HepG2 (cell line): ENCODE measurements around the gene ERF. TPM values are rescaled to one million over a fixed set of nuclear protein-coding genes. Genes with fewer than 3 reads are reported as not detected.
A peak's percentile ranks its signal among the peaks of the same experiment; 100 is the strongest.

Experiments used
- ATAC-seq: fragments of 200-7000 bp; cut with Tn5 transposase; 3 replicates; pipeline ENCODE4 v1.9.1; 2020; ENCODE audit warnings: mild to moderate bottlenecking, moderate library complexity
- BruUV-seq: library from RNA; stranded (reverse); fragments of 400-500 nt; replicated peaks from 2 replicates; lab custom pipeline; 2021; lab: Mats Ljungman, UMichigan
- CTCF ChIA-PET: fragments of 300-600 bp; formaldehyde crosslinking; extraction: SDS; loops from one replicate; lab custom pipeline; 2021; ENCODE audit warnings: low total read pairs, inconsistent platforms, low intra/inter-chr PET ratio; lab: Yijun Ruan, JAX
- POLR2A ChIA-PET: fragments of 350-600 bp; sonication (Branson Sonifier 250); formaldehyde crosslinking; loops from one replicate; lab custom pipeline; 2020; ENCODE audit warnings: antibody characterized with exemption, inconsistent platforms; lab: Yijun Ruan, JAX
- DNase-seq: peaks from one replicate; pipeline ENCODE4 v3.0.0-alpha.2; 2015; ENCODE audit warnings: low spot score
- FAIRE-seq: peaks from 3 replicates; lab custom pipeline; 2011; peaks lifted over from hg19 to GRCh38; lab: Jason Lieb, UNC
- H2AFZ ChIP-seq: one replicate; pipeline ENCODE4 v1.6.1; 2011; ENCODE audit warnings: low read length, inconsistent platforms
- H3K27ac ChIP-seq: fragments of 300-600 bp; 3 replicates; pipeline ENCODE4 v1.8.0; 2011; ENCODE audit warnings: mixed run types, mild to moderate bottlenecking, mixed read lengths, low read length, inconsistent platforms; ENCODE audit not compliant: insufficient read depth; ENCODE audit errors: extremely low read length
- H3K27me3 ChIP-seq, 2 experiments: fragments of 200-600 bp in 1 of 2; 2 replicates in 1 of 2; 3 replicates in 1 of 2; pipeline versions ENCODE4 v1.6.0 to v1.8.0; 2011; ENCODE audit warnings: low read length in 2 of 2, mild to moderate bottlenecking in 2 of 2, moderate library complexity in 2 of 2, inconsistent platforms in 1 of 2; ENCODE audit not compliant: insufficient read depth in 2 of 2, control insufficient read depth in 1 of 2
- H3K36me3 ChIP-seq, 2 experiments: fragments of 200-600 bp in 1 of 2; replicated peaks in 1 of 2; 2 replicates in 1 of 2; 3 replicates in 1 of 2; pipeline versions ENCODE4 v1.5.1 to v1.8.0; 2011; ENCODE audit warnings: low read length in 2 of 2, inconsistent platforms in 1 of 2; ENCODE audit not compliant: insufficient read depth in 2 of 2, control insufficient read depth in 1 of 2
- H3K4me1 ChIP-seq: 2 replicates; pipeline ENCODE4 v1.5.1; 2012; ENCODE audit warnings: low read length, inconsistent platforms; ENCODE audit not compliant: insufficient read depth
- H3K4me2 ChIP-seq: 2 replicates; pipeline ENCODE4 v1.6.0; 2011; ENCODE audit warnings: low read depth, low read length, inconsistent platforms
- H3K4me3 ChIP-seq, 3 experiments: fragments of 200-600 bp in 1 of 3; sonication (generic), shearing (Covaris generic) in 1 of 3; replicated peaks in 1 of 3; 2 replicates each; pipeline ENCODE4 v1.5.1; 2011 to 2016; ENCODE audit warnings: low read length in 3 of 3, inconsistent platforms in 2 of 3, low read depth in 2 of 3, mild to moderate bottlenecking in 2 of 3, control low read depth in 1 of 3, mixed read lengths in 1 of 3; ENCODE audit not compliant: insufficient read depth in 1 of 3
- H3K79me2 ChIP-seq: one replicate; pipeline ENCODE4 v1.6.1; 2011; ENCODE audit warnings: low read length, inconsistent platforms; ENCODE audit not compliant: insufficient read depth
- H3K9ac ChIP-seq: 2 replicates; pipeline ENCODE4 v1.6.0; 2011; ENCODE audit warnings: mild to moderate bottlenecking, low read depth, low read length, inconsistent platforms; ENCODE audit not compliant: insufficient read depth
- H3K9me3 ChIP-seq: 2 replicates; pipeline ENCODE4 v1.5.1; 2012; ENCODE audit warnings: mild to moderate bottlenecking, low read length
- H4K20me1 ChIP-seq: 2 replicates; pipeline ENCODE4 v1.6.0; 2011; ENCODE audit warnings: inconsistent platforms, mild to moderate bottlenecking, low read length, moderate library complexity; ENCODE audit not compliant: insufficient read depth
- DPF2 ChIP-seq: sonication (generic); formaldehyde crosslinking; IDR thresholded peaks from 2 replicates; pipeline ENCODE4 v1.4.0; 2020; ENCODE audit warnings: mild to moderate bottlenecking, low read depth, missing genetic modification reagents, borderline replicate concordance
- FUBP1 ChIP-seq: sonication (generic); formaldehyde crosslinking; IDR thresholded peaks from 2 replicates; pipeline ENCODE4 v1.5.1; 2020; ENCODE audit warnings: missing genetic modification reagents, mild to moderate bottlenecking, borderline replicate concordance
- GTF3A ChIP-seq: sonication (generic); formaldehyde crosslinking; conservative IDR thresholded peaks from 2 replicates; pipeline ENCODE4 v1.4.0; 2020; ENCODE audit warnings: mild to moderate bottlenecking, missing genetic modification reagents
- IRF2 ChIP-seq: IDR thresholded peaks from 2 replicates; pipeline ENCODE4 v1.6.1; 2018; ENCODE audit warnings: missing genetic modification reagents, missing compliant biosample characterization
- KLF9 ChIP-seq: IDR thresholded peaks from 2 replicates; pipeline ENCODE4 v1.6.1; 2016; ENCODE audit warnings: low read depth
- PPARG ChIP-seq: conservative IDR thresholded peaks from 2 replicates; pipeline ENCODE4 v1.6.1; 2016; ENCODE audit warnings: missing biosample characterization, missing genetic modification reagents
- SRY ChIP-seq: sonication (generic); formaldehyde crosslinking; IDR thresholded peaks from 2 replicates; pipeline ENCODE4 v1.8.0; 2022; ENCODE audit warnings: mild to moderate bottlenecking, missing genetic modification reagents
- TOE1 ChIP-seq: sonication (generic); formaldehyde crosslinking; IDR thresholded peaks from 2 replicates; pipeline ENCODE4 v1.4.0; 2020; ENCODE audit warnings: mild to moderate bottlenecking, missing genetic modification reagents
- ZBTB33 ChIP-seq: sonication (generic); formaldehyde crosslinking; IDR thresholded peaks from 2 replicates; pipeline ENCODE4 v1.4.0; 2020; ENCODE audit warnings: missing genetic modification reagents
- ZC3H13 ChIP-seq: sonication (generic); formaldehyde crosslinking; IDR thresholded peaks from 2 replicates; pipeline ENCODE4 v1.8.1; 2023; ENCODE audit warnings: mild to moderate bottlenecking, missing genetic modification reagents, moderate library complexity
- ZFP36 ChIP-seq: fragments of 150-350 bp; IDR thresholded peaks from 2 replicates; pipeline ENCODE4 v1.6.1; 2018; ENCODE audit warnings: borderline replicate concordance, low read length, low read depth; ENCODE audit not compliant: partially characterized antibody
- ZNF564 ChIP-seq: sonication (generic); formaldehyde crosslinking; IDR thresholded peaks from 2 replicates; pipeline ENCODE4 v1.8.1; 2023; ENCODE audit warnings: mild to moderate bottlenecking, missing genetic modification reagents
- ZNF639 ChIP-seq: conservative IDR thresholded peaks from 2 replicates; pipeline ENCODE4 v1.6.1; 2018; ENCODE audit warnings: missing genetic modification reagents
- ZNF891 ChIP-seq: sonication (generic); formaldehyde crosslinking; IDR thresholded peaks from 2 replicates; pipeline ENCODE4 v1.5.0; 2020; ENCODE audit warnings: mild to moderate bottlenecking, missing genetic modification reagents
- WGBS: methylation state at CpG from one replicate; pipeline ENCODE4 v1.1.6; 2017; ENCODE audit warnings: low lambda C conversion rate; 5-methylcytosine and 5-hydroxymethylcytosine counted together
- in situ Hi-C: cut with HindIII; loops from 2 replicates; pipeline ENCODE4 v1.10.0; 2017; ENCODE audit warnings: low pct_unique_long_range_greater_than_20kb; ENCODE audit not compliant: extremely low pct_ligation_motif_present
- intact Hi-C: fragments of 100-400 bp; cut with micrococcal nuclease; formaldehyde crosslinking; loops from one replicate; pipeline ENCODE4 v1.10.0; 2022; ENCODE audit not compliant: unreplicated experiment
- polyA plus RNA-seq, 8 experiments: library from polyadenylated mRNA; depleted of rRNA in 3 of 8; stranded (reverse) in 7 of 8; unstranded in 1 of 8; fragments of >200 nt; fragmentation: Illumina TruSeq in 4 of 8; extraction: Trizol in 4 of 8; gene quantifications; 2 replicates each; pipeline versions ENCODE4 v1.2.1 to v1.2.3, GENCODE V29; 2011 to 2016; ENCODE audit warnings: low read depth in 4 of 8, missing spikeins in 1 of 8, mixed read lengths in 1 of 8; ENCODE audit not compliant: insufficient read depth in 1 of 8
- total RNA-seq, 5 experiments: library from RNA; depleted of rRNA; stranded (reverse); fragments of >200 nt; fragmentation: Illumina TruSeq; extraction: Trizol; gene quantifications; 2 replicates each; pipeline ENCODE4 v1.2.3, GENCODE V29; 2016; ENCODE audit warnings: low read depth in 1 of 5
- TF ChIP-seq, protein P1 (sequence below): sonication (generic); formaldehyde crosslinking; IDR thresholded peaks from 2 replicates; pipeline ENCODE4 v1.4.0; 2020; ENCODE audit warnings: missing genetic modification reagents

Gene ERF
- total and polyA plus RNA-seq, 2 of the 13 experiments (the other 11 are each of a cell fraction or from before 2014, with no cell fraction given) = 67.1 to 69.9 TPM

DNA sequence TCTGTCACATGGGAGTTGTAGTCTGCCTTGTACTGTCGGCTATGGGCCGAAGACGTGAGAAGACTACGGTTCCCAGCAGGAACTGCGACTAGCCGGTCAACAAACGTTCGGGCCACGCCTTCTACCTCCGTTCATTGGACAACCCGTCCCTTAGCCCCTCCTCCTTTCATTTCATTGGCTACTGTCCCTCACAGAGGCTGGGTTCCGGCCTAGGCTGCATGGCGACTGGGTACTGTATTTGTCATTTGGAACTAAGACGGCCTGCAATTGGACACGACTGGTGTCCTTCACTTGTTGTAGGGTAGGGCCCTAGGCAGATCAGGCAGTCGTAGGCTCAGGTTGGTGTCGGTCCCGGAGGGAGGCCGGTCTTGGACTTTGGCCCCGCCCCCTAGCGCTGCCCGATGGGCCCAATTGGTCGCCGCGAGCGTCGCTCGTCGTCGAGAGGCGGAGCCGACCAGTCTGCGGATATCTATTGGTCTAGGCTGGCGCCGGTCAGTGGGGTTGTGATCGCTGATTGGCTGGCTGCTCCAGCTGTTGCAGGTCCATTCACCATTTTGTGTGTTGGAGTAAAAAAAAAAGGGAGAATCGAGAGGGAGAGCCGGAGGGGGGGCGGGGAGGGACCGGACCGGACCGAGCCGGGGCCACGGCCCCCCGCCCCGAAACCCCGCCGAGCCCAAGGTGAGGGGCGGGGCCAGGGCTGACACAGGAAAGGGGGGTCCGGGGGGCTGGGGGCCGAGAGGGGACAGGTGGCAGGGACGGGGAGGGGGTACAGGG, 14.0 kb upstream of the ERF start, which contains the start of gene CIC:
Gene CIC, plus strand, starts transcription at position 549 of the 774 bp plus-strand sequence. CDS start 2,532 bp downstream, outside the sequence.
- no peaks in the 10 kb centered on the region for H4K20me1 ChIP-seq
- ATAC-seq (peak; percentile 94), FAIRE-seq (peak; percentile 99), DNase-seq (peak; percentile 100)
- peak within 1 kb of the TSS; percentile 96 for H3K27ac ChIP-seq
- peaks cover 29% of the 10 kb centered on the region for H3K4me1 ChIP-seq
- H3K4me3 ChIP-seq = peak within 1 kb of the TSS; percentile 75 to 81 (median 81)
- H3K79me2 ChIP-seq = peaks cover 19% of the 10 kb centered on the region
- intact Hi-C loops (loop anchor here (1.0 kb wide), 3 partner anchors 12 to 25 kb away; no protein-coding TSS in a partner anchor), in situ Hi-C loops (no loop called here)
- WGBS = 2% methylated on average over 39 of the region's 52 CpGs
- H2AFZ ChIP-seq = peak within 1 kb of the TSS; percentile 71
- peaks cover 2 to 11% of the 10 kb centered on the region in 2 experiments; a peak in 3 of 5 replicates for H3K36me3 ChIP-seq
- ChIA-PET POLR2A (interaction anchor here (0.7 to 3.2 kb wide), 6 partner anchors 12 to 49 kb away, joined by 3 to 44 read pairs (median 4); partner anchors contain the start of gene ZNF526), CTCF (no interaction called here)
- H3K9ac ChIP-seq = peak within 1 kb of the TSS; percentile 97
- H3K27me3 ChIP-seq = no peaks in the 10 kb centered on the region; a peak in 1 of 5 replicates
- BruUV-seq = TSS peak; percentile 95
- H3K4me2 ChIP-seq = peak within 1 kb of the TSS; percentile 99
- H3K9me3 ChIP-seq = no peaks in the 10 kb centered on the region
- no peak for TF ChIP-seq ZNF564 (CRISPR knock-in tag)
- no peak for TF ChIP-seq SRY (CRISPR knock-in tag)
- no peak for TF ChIP-seq PPARG (CRISPR knock-in tag)
- TF ChIP-seq ZC3H13 (CRISPR knock-in tag) = no peak
- TF ChIP-seq GTF3A (CRISPR knock-in tag) = no peak
- TF ChIP-seq IRF2 = no peak
- TF ChIP-seq TOE1 = no peak
- no peak for TF ChIP-seq ZNF891 (CRISPR knock-in tag)
- no peak for TF ChIP-seq DPF2 (CRISPR knock-in tag)
- no peak for TF ChIP-seq ZBTB33 (CRISPR knock-in tag)
- no peak for TF ChIP-seq ZFP36
- TF ChIP-seq FUBP1 (CRISPR knock-in tag) = no peak
- TF ChIP-seq, protein P1, sequence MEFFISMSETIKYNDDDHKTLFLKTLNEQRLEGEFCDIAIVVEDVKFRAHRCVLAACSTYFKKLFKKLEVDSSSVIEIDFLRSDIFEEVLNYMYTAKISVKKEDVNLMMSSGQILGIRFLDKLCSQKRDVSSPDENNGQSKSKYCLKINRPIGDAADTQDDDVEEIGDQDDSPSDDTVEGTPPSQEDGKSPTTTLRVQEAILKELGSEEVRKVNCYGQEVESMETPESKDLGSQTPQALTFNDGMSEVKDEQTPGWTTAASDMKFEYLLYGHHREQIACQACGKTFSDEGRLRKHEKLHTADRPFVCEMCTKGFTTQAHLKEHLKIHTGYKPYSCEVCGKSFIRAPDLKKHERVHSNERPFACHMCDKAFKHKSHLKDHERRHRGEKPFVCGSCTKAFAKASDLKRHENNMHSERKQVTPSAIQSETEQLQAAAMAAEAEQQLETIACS = no peak
- no peak for TF ChIP-seq ZNF639
- TF ChIP-seq KLF9 (CRISPR knock-in tag) = 0 out of 2 replicates have a peak, but pooled peaks have one; percentile 21
